Measurements from ENCODE around the gene COIL.

DNA sequence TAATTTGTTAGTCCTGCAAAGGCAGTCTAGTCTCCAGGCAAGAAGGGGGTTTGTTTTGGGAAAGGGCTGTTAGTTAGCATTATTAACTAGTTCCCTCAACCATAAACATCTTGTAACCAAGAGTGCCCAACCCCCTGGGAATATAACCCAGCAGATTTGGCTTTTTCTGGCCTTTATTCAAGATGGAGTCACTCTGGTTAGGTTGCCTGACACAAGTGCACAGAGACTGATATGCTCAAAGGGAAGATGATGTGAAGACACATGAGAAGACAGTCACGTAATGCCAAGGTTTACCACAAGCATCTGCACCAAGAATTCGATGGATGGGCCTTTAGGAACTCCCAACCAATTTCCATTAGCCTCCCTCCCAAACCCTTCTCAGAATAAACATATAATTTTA, 13.2 kb upstream of the COIL start:
- TF ChIP-seq, protein P1, sequence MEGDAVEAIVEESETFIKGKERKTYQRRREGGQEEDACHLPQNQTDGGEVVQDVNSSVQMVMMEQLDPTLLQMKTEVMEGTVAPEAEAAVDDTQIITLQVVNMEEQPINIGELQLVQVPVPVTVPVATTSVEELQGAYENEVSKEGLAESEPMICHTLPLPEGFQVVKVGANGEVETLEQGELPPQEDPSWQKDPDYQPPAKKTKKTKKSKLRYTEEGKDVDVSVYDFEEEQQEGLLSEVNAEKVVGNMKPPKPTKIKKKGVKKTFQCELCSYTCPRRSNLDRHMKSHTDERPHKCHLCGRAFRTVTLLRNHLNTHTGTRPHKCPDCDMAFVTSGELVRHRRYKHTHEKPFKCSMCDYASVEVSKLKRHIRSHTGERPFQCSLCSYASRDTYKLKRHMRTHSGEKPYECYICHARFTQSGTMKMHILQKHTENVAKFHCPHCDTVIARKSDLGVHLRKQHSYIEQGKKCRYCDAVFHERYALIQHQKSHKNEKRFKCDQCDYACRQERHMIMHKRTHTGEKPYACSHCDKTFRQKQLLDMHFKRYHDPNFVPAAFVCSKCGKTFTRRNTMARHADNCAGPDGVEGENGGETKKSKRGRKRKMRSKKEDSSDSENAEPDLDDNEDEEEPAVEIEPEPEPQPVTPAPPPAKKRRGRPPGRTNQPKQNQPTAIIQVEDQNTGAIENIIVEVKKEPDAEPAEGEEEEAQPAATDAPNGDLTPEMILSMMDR (conservative IDR thresholded peaks at IDR 0.05; ENCODE audit: low read depth, low read length), result no peak
- no peak for TF ChIP-seq EZH2 (IDR thresholded peaks at IDR 0.05; ENCODE audit: low read length, unreplicated experiment)

Measured in PC-3 (cell line).